OCI-LY1 (cell line): Measurements from ENCODE around the gene CEP120.

ENCODE experiments used
- EZH2 ChIP-seq: fragments of 200-600 bp; sonication (generic), shearing (Covaris generic); IDR thresholded peaks from 2 replicates; pipeline ENCODE4 v1.8.0; 2017; ENCODE audit warnings: borderline replicate concordance, mixed run types, mild to moderate bottlenecking, antibody characterized with exemption, low read length, moderate library complexity, mixed read lengths
- TF ChIP-seq, protein P1 (sequence below): fragments of 200-600 bp; sonication (generic), shearing (Covaris generic); IDR thresholded peaks from 2 replicates; pipeline ENCODE4 v1.5.1; 2017; ENCODE audit warnings: mild to moderate bottlenecking, antibody characterized with exemption, low read length, moderate library complexity, mixed read lengths

DNA sequence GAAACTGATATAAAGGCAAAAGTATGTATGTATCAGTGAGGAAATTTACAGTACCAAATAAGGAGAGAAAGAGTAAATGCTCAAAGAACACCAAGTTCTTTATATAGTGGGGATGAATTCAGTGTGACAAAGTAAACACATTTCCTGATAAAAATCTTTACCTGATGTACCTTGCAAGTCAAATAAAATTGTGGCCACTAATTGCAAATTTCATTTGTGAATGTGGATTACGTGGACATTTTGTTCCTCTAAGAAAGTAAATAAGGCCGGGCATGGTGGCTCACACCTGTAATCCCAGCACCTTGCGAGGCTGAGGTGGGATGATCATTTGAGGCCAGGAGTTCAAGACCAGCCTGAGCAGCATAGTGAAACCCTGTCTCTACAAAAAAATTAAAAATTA is 25.7 kb downstream of the CEP120 start:
- TF ChIP-seq, protein P1, sequence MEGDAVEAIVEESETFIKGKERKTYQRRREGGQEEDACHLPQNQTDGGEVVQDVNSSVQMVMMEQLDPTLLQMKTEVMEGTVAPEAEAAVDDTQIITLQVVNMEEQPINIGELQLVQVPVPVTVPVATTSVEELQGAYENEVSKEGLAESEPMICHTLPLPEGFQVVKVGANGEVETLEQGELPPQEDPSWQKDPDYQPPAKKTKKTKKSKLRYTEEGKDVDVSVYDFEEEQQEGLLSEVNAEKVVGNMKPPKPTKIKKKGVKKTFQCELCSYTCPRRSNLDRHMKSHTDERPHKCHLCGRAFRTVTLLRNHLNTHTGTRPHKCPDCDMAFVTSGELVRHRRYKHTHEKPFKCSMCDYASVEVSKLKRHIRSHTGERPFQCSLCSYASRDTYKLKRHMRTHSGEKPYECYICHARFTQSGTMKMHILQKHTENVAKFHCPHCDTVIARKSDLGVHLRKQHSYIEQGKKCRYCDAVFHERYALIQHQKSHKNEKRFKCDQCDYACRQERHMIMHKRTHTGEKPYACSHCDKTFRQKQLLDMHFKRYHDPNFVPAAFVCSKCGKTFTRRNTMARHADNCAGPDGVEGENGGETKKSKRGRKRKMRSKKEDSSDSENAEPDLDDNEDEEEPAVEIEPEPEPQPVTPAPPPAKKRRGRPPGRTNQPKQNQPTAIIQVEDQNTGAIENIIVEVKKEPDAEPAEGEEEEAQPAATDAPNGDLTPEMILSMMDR: no peak
- no peak for TF ChIP-seq EZH2
